A673 (cell line): ENCODE results near the gene RTN1.

Experiments used
- EZH2 ChIP-seq: fragments of 200-600 bp; sonication (generic); IDR thresholded peaks from 2 replicates; pipeline ENCODE4 v1.6.1; 2017; ENCODE audit warnings: borderline replicate concordance, low read depth, mild to moderate bottlenecking, mixed read lengths, antibody characterized with exemption, low read length; ENCODE audit not compliant: poor library complexity, severe bottlenecking
- TF ChIP-seq, protein P1 (sequence below): fragments of 300-800, 200-600 bp; sonication (generic); conservative IDR thresholded peaks from 2 replicates; pipeline ENCODE4 v1.5.1; 2017; ENCODE audit warnings: low read depth, mild to moderate bottlenecking, antibody characterized with exemption, low read length, moderate library complexity, mixed read lengths

GRCh38 chr14:59627011-59627520 lies 243.5 kb downstream of the RTN1 start:
- TF ChIP-seq, protein P1, sequence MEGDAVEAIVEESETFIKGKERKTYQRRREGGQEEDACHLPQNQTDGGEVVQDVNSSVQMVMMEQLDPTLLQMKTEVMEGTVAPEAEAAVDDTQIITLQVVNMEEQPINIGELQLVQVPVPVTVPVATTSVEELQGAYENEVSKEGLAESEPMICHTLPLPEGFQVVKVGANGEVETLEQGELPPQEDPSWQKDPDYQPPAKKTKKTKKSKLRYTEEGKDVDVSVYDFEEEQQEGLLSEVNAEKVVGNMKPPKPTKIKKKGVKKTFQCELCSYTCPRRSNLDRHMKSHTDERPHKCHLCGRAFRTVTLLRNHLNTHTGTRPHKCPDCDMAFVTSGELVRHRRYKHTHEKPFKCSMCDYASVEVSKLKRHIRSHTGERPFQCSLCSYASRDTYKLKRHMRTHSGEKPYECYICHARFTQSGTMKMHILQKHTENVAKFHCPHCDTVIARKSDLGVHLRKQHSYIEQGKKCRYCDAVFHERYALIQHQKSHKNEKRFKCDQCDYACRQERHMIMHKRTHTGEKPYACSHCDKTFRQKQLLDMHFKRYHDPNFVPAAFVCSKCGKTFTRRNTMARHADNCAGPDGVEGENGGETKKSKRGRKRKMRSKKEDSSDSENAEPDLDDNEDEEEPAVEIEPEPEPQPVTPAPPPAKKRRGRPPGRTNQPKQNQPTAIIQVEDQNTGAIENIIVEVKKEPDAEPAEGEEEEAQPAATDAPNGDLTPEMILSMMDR: no peak
- TF ChIP-seq EZH2: no peak
